Suprapubic skin (tissue), 4 donors: Measurements from ENCODE around the gene PLA2G6. TPM values are rescaled to one million over a fixed set of nuclear protein-coding genes. Genes with fewer than 3 reads are reported as not detected.

Experiments
- DNase-seq, 2 donors: peaks; one replicate each; pipeline ENCODE4 v3.0.0-alpha.2; 2019; ENCODE audit warnings: low spot score in 2 of 2
- H3K27ac ChIP-seq: fragments of 200-600 bp; sonication (generic); one replicate; pipeline ENCODE4 v1.5.1; 2019
- H3K27me3 ChIP-seq: fragments of 200-600 bp; sonication (generic); one replicate; pipeline ENCODE4 v1.5.1; 2019
- H3K36me3 ChIP-seq: fragments of 200-600 bp; sonication (generic); one replicate; pipeline ENCODE4 v1.5.1; 2019
- H3K4me1 ChIP-seq: fragments of 200-600 bp; sonication (generic); one replicate; pipeline ENCODE4 v1.5.1; 2019
- H3K4me3 ChIP-seq: fragments of 200-600 bp; sonication (generic); one replicate; pipeline ENCODE4 v1.5.1; 2019; ENCODE audit warnings: mild to moderate bottlenecking
- H3K9me3 ChIP-seq: fragments of 200-600 bp; sonication (generic); one replicate; pipeline ENCODE4 v1.5.1; 2019
- CTCF ChIP-seq, 2 donors: fragments of 200-600 bp in 1 of 2; fragments of 450-650 bp in 1 of 2; sonication (generic) in 1 of 2; IDR thresholded peaks; one replicate each; pipeline ENCODE4 v1.5.1; 2016 to 2019; ENCODE audit warnings: antibody characterized with exemption in 2 of 2, mild to moderate bottlenecking in 1 of 2, moderate library complexity in 1 of 2
- EP300 ChIP-seq: sonication (generic); formaldehyde crosslinking; IDR thresholded peaks from one replicate; pipeline ENCODE4 v1.6.1; 2017; ENCODE audit warnings: antibody characterized with exemption
- POLR2A ChIP-seq, 2 donors: fragments of 450-650 bp; IDR thresholded peaks; one replicate each; pipeline ENCODE4 v1.6.1; 2017; ENCODE audit warnings: antibody characterized with exemption in 2 of 2, mild to moderate bottlenecking in 2 of 2, moderate library complexity in 2 of 2
- POLR2AphosphoS5 ChIP-seq, 3 donors: sonication (generic); formaldehyde crosslinking; IDR thresholded peaks; one replicate each; pipeline ENCODE4 v1.6.1; 2017; ENCODE audit warnings: antibody characterized with exemption in 3 of 3
- WGBS: methylation state at CpG from one replicate; pipeline ENCODE4 v1.1.5; 2018; 5-methylcytosine and 5-hydroxymethylcytosine counted together
- total RNA-seq, 4 donors: library from RNA; depleted of rRNA; stranded (reverse); fragments of >200 nt; gene quantifications; one replicate each; pipeline ENCODE4 v1.1.0, GENCODE V29; 2016

Gene PLA2G6
- total RNA-seq, 4 donors from 2014 or later = 49.7 to 178 (median 92.9) TPM

GRCh38 chr22:38067761-38068360 lies 113.8 kb downstream of the PLA2G6 start:
- 93% methylated on average over 13 of the region's 13 CpGs for WGBS
- Histone ChIP-seq H3K9me3 (no peaks in the 10 kb centered on the region), H3K4me3 (no peak overlapping the region), H3K27ac (peak overlapping the region; percentile 67), H3K4me1 (peaks cover 23% of the 10 kb centered on the region), H3K36me3 (peaks cover 83% of the 10 kb centered on the region), H3K27me3 (no peaks in the 10 kb centered on the region)
- no peak for DNase-seq
- TF ChIP-seq POLR2AphosphoS5 (IDR thresholded peaks at IDR 0.05) = no peak
- no peak for TF ChIP-seq EP300
- TF ChIP-seq POLR2A (IDR thresholded peaks at IDR 0.05) = no peak

- TF ChIP-seq EP300 = no peak
- TF ChIP-seq POLR2AphosphoS5 (IDR thresholded peaks at IDR 0.05) = no peak
- no peak for TF ChIP-seq POLR2A (IDR thresholded peaks at IDR 0.05)
- no peak for TF ChIP-seq CTCF (IDR thresholded peaks at IDR 0.05)
- WGBS = 75% methylated on average over 8 of the region's 8 CpGs
- peaks cover 31% of the 10 kb centered on the region for H3K4me1 ChIP-seq
- peaks cover 78% of the 10 kb centered on the region for H3K36me3 ChIP-seq
- no peaks in the 10 kb centered on the region for H3K27me3 ChIP-seq
- peak overlapping the region; percentile 67 for H3K27ac ChIP-seq
- H3K4me3 ChIP-seq = no peak overlapping the region
- DNase-seq = no peak
- no peaks in the 10 kb centered on the region for H3K9me3 ChIP-seq
Observed at GRCh38 chr22:38067028-38067415, 114.6 kb downstream of the PLA2G6 start.

- DNase-seq = no peak
- H3K27ac ChIP-seq = peak overlapping the region; percentile 67
- peaks cover 73% of the 10 kb centered on the region for H3K36me3 ChIP-seq
Observed at GRCh38 chr22:38066381-38067027, 115.1 kb downstream of the PLA2G6 start.

GRCh38 chr22:38065539-38065938 lies 116.1 kb downstream of the PLA2G6 start:
- Histone ChIP-seq H3K4me3 (no peak overlapping the region), H3K27ac (peak overlapping the region; percentile 67), H3K27me3 (no peaks in the 10 kb centered on the region), H3K9me3 (no peaks in the 10 kb centered on the region), H3K4me1 (peaks cover 37% of the 10 kb centered on the region), H3K36me3 (peaks cover 69% of the 10 kb centered on the region)
- no peak for DNase-seq
- TF ChIP-seq EP300 (no peak), POLR2A (IDR thresholded peaks at IDR 0.05) (no peak), POLR2AphosphoS5 (IDR thresholded peaks at IDR 0.05) (no peak), CTCF (IDR thresholded peaks at IDR 0.05) (no peak)
- WGBS = 99% methylated on average over 8 of the region's 8 CpGs

More at GRCh38 chr22:38066381-38067027, 115.1 kb downstream of the PLA2G6 start:
- TF ChIP-seq POLR2A (IDR thresholded peaks at IDR 0.05) = no peak
- TF ChIP-seq POLR2AphosphoS5 (IDR thresholded peaks at IDR 0.05) = no peak
- no peak for TF ChIP-seq CTCF (IDR thresholded peaks at IDR 0.05)
- TF ChIP-seq EP300 = no peak
- Histone ChIP-seq H3K4me1 (peaks cover 36% of the 10 kb centered on the region), H3K4me3 (no peak overlapping the region), H3K9me3 (no peaks in the 10 kb centered on the region), H3K27me3 (no peaks in the 10 kb centered on the region)
- WGBS = 82% methylated on average over 13 of the region's 13 CpGs

DNA sequence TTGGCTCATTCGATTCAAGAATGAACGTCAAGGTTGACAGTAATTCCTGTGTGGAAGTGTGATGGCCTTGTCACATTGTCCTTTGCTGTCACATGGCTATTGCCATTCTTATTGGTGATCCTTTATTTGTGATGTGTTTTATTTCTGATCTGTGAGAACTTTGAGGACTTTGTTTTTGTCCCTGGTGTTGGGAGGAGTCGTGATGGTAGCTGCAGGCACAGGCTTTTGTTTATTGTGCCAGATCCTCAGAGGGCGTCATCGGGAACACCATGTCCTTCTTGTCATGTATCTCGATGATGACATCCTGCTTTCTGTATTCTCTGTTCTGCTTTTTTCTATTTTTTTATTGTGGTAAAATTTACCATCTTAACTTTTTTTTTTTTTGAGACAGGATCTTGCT lies 118.8 kb downstream of the PLA2G6 start:
- WGBS = 63% methylated on average over 6 of the region's 6 CpGs
- no peak for DNase-seq

More for the DNA sequence above, 118.8 kb downstream of the PLA2G6 start:
- Histone ChIP-seq H3K4me3 (no peak overlapping the region), H3K4me1 (peaks cover 40% of the 10 kb centered on the region), H3K9me3 (no peaks in the 10 kb centered on the region), H3K27me3 (no peaks in the 10 kb centered on the region), H3K27ac (peak overlapping the region; percentile 93), H3K36me3 (peaks cover 56% of the 10 kb centered on the region)
- TF ChIP-seq POLR2AphosphoS5 (IDR thresholded peaks at IDR 0.05) (peak in 2 of 3 donors; percentile 88 to 95), CTCF (IDR thresholded peaks at IDR 0.05) (no peak), POLR2A (IDR thresholded peaks at IDR 0.05) (no peak)

Other genes starting within 250 kb of the PLA2G6 start
- not detected for gene C22orf23, start 228.2 kb downstream of the PLA2G6 start, total RNA-seq
- gene POLR2F, start 228.1 kb downstream of the PLA2G6 start, total RNA-seq = 10 to 100 TPM; 60.1 to 66.8 (median 64.1) TPM
- gene SOX10, start 197.3 kb downstream of the PLA2G6 start, total RNA-seq = 10 to 100 TPM; 15.2 to 30.8 (median 20.5) TPM
- 10 to 100 TPM; 36.7 to 72.0 (median 61.5) TPM for gene PICK1, start 124.4 kb downstream of the PLA2G6 start, total RNA-seq
- gene SLC16A8, start 97.6 kb downstream of the PLA2G6 start, total RNA-seq = not detected
- 1 to 10 TPM in 3 of 4 donors, under 1 TPM in 1; 0.49 to 1.7 (median 1.6) TPM for gene BAIAP2L2, start 71.1 kb downstream of the PLA2G6 start, total RNA-seq
- 10 to 100 TPM; 27.3 to 70.1 (median 52.8) TPM for gene MAFF, start 20.2 kb upstream of the PLA2G6 start, total RNA-seq
- gene TMEM184B, start 91.2 kb upstream of the PLA2G6 start, total RNA-seq = 10 to 100 TPM; 41.5 to 54.9 (median 46.0) TPM
- gene CSNK1E, start 135.6 kb upstream of the PLA2G6 start, total RNA-seq = 100 to 1,000 TPM; 112 to 246 (median 160) TPM